ENCODE data around the gene YTHDF1.

DNA sequence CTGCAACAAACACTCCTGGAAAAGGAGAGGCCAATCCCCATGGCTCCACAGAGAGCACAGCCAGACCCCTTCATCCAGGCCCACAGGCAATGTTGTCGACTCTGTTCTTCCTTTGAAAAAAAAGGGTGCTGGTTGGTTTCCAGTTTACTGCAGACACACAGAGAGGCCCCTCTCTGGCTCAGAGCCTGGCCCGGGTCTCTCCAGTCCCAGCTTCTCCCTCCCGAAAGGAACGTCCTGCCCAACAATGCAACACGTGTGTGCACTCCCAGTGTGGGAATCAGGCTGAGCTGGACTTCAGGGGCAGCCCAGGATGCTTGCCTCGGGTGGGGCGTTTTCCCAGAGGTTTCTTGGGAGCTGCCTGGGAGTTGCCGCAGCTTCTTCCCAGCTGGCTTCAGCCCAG lies 42.9 kb upstream of the YTHDF1 start:
- TF ChIP-seq CTCF (IDR thresholded peaks at IDR 0.05) (no peak), POLR2A (IDR thresholded peaks at IDR 0.05) (no peak), POLR2AphosphoS5 (IDR thresholded peaks at IDR 0.05) (no peak), EP300 (IDR thresholded peaks at IDR 0.05) (no peak)
